ENCODE data around the gene MRPL44. TPM values are rescaled to one million over a fixed set of nuclear protein-coding genes. Genes with fewer than 3 reads are reported as not detected.

MRPL44 gene
- polyA plus RNA-seq, 2 donors, result 8.6 to 17.8 TPM

DNA sequence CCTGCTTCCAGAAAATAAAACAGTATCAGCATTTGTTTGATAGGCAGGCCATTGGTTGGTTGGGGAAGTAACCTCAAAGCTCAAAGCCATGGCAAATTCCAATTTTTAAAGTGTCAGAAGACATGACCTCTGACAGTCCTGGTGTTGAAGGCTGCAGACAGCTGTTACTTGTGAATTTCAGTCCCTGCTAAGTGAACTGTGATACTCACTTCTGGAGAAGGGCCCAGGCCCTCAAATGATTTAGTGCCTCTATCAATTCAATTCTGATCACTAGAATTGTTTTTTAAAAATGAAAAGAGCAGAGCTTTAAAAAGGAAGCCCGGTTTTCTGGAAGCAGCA lies 23.1 kb downstream of the MRPL44 start:
- Histone ChIP-seq H3K27ac (ENCODE audit: low read depth in 2 of 2, low read length in 1 of 2) (no peak overlapping the region), H3K4me3 (ENCODE audit: low read depth in 1 of 2, low read length in 2 of 2) (no peak overlapping the region), H3K9me3 (ENCODE audit: control insufficient read depth in 2 of 2, insufficient read depth in 1 of 2, low read depth in 1 of 2, low read length in 1 of 2) (no peaks in the 10 kb centered on the region), H3K27me3 (ENCODE audit: control insufficient read depth in 1 of 2, insufficient read depth in 2 of 2, low read length in 2 of 2) (no peaks in the 10 kb centered on the region), H3K4me1 (ENCODE audit: control insufficient read depth in 2 of 2, insufficient read depth in 2 of 2, low read length in 1 of 2) (no peaks in the 10 kb centered on the region), H3K36me3 (ENCODE audit: control insufficient read depth in 2 of 2, insufficient read depth in 2 of 2, low read length in 1 of 2) (peaks cover 0 to 8% of the 10 kb centered on the region in 2 donors)
- WGBS, 2 donors, result 87 to 96% methylated on average over 1 of the region's 1 CpG

DNA sequence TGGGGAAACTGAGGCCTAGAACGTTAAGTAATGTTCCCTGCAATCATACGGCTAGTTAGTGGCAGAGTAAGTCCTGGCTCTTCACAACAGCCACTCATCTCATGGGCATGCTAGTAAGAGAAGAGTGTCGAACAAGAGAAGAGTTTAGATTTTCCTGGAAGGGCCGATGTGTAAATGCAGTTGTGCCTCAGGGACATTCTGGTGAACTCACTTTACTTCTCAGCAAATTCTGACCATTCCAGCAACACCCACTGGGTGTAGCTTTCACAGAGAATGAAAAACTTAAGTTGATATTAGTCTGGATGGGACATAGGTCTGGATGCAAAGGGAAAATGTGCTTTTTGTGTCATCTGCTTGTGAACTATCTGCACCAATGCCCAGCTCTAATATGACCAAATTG lies 23.5 kb downstream of the MRPL44 start:
- Histone ChIP-seq H3K9me3 (ENCODE audit: control insufficient read depth in 2 of 2, insufficient read depth in 1 of 2, low read depth in 1 of 2, low read length in 1 of 2) (no peaks in the 10 kb centered on the region), H3K36me3 (ENCODE audit: control insufficient read depth in 2 of 2, insufficient read depth in 2 of 2, low read length in 1 of 2) (peaks cover 0 to 8% of the 10 kb centered on the region in 2 donors), H3K27me3 (ENCODE audit: control insufficient read depth in 1 of 2, insufficient read depth in 2 of 2, low read length in 2 of 2) (no peaks in the 10 kb centered on the region), H3K4me1 (ENCODE audit: control insufficient read depth in 2 of 2, insufficient read depth in 2 of 2, low read length in 1 of 2) (no peaks in the 10 kb centered on the region), H3K4me3 (ENCODE audit: low read depth in 1 of 2, low read length in 2 of 2) (no peak overlapping the region), H3K27ac (ENCODE audit: low read depth in 2 of 2, low read length in 1 of 2) (no peak overlapping the region)
- 85 to 86% methylated on average over 4 of the region's 4 CpGs for WGBS, 2 donors

DNA sequence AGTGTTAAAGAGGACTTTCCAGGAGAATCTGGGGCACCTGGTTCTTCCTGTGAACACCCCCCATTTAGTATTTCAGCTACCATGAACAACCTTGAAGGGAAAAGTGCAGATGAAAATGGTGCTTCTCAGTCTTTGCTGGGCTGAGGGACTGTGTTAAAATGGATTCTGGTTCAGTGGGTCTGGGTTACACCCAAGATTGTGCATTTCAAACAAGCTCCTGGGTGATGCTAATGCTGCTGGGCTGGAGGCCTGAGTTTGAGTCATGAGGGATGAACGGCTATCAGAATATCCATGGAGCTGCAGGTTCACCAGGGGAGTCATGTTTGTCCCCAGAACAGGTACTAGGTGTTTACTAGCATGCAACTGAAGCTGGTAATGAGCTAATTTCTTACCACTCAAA lies 24.0 kb downstream of the MRPL44 start:
- Histone ChIP-seq H3K9me3 (ENCODE audit: control insufficient read depth in 2 of 2, insufficient read depth in 1 of 2, low read depth in 1 of 2, low read length in 1 of 2) (no peaks in the 10 kb centered on the region), H3K4me1 (ENCODE audit: control insufficient read depth in 2 of 2, insufficient read depth in 2 of 2, low read length in 1 of 2) (no peaks in the 10 kb centered on the region), H3K27me3 (ENCODE audit: control insufficient read depth in 1 of 2, insufficient read depth in 2 of 2, low read length in 2 of 2) (no peaks in the 10 kb centered on the region), H3K27ac (ENCODE audit: low read depth in 2 of 2, low read length in 1 of 2) (no peak overlapping the region), H3K4me3 (ENCODE audit: low read depth in 1 of 2, low read length in 2 of 2) (no peak overlapping the region), H3K36me3 (ENCODE audit: control insufficient read depth in 2 of 2, insufficient read depth in 2 of 2, low read length in 1 of 2) (peaks cover 0 to 8% of the 10 kb centered on the region in 2 donors)
- WGBS, 2 donors, result 68 to 73% methylated on average over 1 of the region's 1 CpG

DNA sequence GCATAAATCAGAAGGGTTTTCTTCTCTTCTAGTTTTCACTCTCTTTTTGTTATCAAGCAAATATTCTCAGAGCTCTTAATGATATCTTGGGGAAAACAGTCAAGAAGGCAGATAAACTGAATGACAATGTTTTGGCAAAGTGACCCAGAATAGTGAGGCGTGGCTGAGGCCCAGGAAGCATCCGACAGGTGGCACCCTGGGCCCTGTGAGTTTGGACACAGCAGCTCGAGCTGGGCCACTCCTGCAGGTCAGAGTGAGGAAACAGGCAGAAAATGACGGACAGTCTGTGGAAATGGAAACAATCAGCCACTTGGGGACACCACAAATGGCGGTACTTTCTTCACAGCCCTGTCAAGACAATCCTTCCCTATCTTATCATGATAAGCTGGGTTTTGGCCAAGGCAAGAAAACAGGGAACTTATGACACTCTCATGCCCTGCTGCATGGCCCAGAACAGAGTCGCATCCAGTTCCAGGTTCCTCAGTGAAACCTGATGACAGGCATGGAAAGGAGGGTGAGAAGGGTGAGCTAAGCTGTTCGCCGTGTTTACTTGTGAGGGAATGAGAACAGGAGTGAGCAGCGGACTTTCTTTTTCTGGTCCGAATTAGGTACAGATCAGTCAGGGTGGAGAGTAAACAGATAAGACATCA lies 32.1 kb downstream of the MRPL44 start:
- 78 to 86% methylated on average over 10 of the region's 10 CpGs for WGBS, 2 donors
- Histone ChIP-seq H3K27me3 (ENCODE audit: control insufficient read depth in 1 of 2, insufficient read depth in 2 of 2, low read length in 2 of 2) (no peaks in the 10 kb centered on the region), H3K36me3 (ENCODE audit: control insufficient read depth in 2 of 2, insufficient read depth in 2 of 2, low read length in 1 of 2) (peaks cover 0 to 3% of the 10 kb centered on the region in 2 donors)

DNA sequence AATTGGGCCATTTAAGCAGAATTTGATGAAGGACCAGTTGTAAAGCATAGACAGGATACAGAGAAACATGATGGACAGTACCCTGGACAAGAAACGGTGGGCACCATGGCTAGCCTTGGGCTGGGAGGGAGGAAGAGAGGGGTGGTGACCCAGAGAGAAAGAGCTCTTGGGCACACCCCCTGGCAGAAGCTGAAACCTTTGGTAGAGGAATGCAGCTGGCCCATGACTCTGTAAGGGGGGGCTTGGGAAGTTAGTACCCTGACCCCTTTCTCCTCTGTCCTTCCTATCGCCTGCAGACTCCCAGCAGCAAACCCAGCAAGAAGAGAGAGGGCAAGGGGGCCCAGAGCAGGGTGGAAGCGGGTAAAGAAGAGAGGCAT lies 32.6 kb downstream of the MRPL44 start:
- no peak overlapping the region for H3K4me3 ChIP-seq (ENCODE audit: low read depth in 1 of 2, low read length in 2 of 2)
- WGBS, 2 donors, result 74 to 83% methylated on average over 3 of the region's 3 CpGs

More for the DNA sequence above, 32.1 kb downstream of the MRPL44 start:
- Histone ChIP-seq H3K9me3 (ENCODE audit: control insufficient read depth in 2 of 2, insufficient read depth in 1 of 2, low read depth in 1 of 2, low read length in 1 of 2) (no peaks in the 10 kb centered on the region), H3K4me1 (ENCODE audit: control insufficient read depth in 2 of 2, insufficient read depth in 2 of 2, low read length in 1 of 2) (no peaks in the 10 kb centered on the region), H3K4me3 (ENCODE audit: low read depth in 1 of 2, low read length in 2 of 2) (no peak overlapping the region), H3K27ac (ENCODE audit: low read depth in 2 of 2, low read length in 1 of 2) (no peak overlapping the region)

DNA sequence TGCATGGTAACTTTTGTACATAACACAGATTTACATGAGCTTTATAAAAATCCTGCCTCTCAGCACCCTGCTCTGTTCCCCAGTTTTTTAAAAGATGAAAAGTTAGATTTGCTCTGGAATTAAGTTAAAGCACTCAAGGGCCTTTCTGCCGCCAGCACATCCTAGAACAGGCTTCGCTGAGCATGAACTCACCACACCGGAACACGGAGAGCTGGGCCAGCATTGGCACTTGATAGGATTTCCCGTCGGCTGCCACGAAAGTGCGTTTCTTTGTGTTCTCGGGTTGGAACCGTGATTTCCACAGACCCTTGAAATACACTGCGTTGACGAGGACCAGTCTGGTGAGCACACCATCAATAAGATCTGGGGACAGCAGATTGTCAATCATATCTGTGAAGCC lies 34.3 kb downstream of the MRPL44 start:
- H3K27me3 ChIP-seq (ENCODE audit: control insufficient read depth in 1 of 2, insufficient read depth in 2 of 2, low read length in 2 of 2), result no peaks in the 10 kb centered on the region
- WGBS, 2 donors, result 89 to 91% methylated on average over 12 of the region's 12 CpGs
- no peaks in the 10 kb centered on the region for H3K36me3 ChIP-seq (ENCODE audit: control insufficient read depth in 2 of 2, insufficient read depth in 2 of 2, low read length in 1 of 2)
- H3K4me3 ChIP-seq (ENCODE audit: low read depth in 1 of 2, low read length in 2 of 2), result no peak overlapping the region
- no peaks in the 10 kb centered on the region for H3K4me1 ChIP-seq (ENCODE audit: control insufficient read depth in 2 of 2, insufficient read depth in 2 of 2, low read length in 1 of 2)
- no peaks in the 10 kb centered on the region for H3K9me3 ChIP-seq (ENCODE audit: control insufficient read depth in 2 of 2, insufficient read depth in 1 of 2, low read depth in 1 of 2, low read length in 1 of 2)
- no peak overlapping the region for H3K27ac ChIP-seq (ENCODE audit: low read depth in 2 of 2, low read length in 1 of 2)

More for the DNA sequence above, 32.6 kb downstream of the MRPL44 start:
- Histone ChIP-seq H3K4me1 (ENCODE audit: control insufficient read depth in 2 of 2, insufficient read depth in 2 of 2, low read length in 1 of 2) (no peaks in the 10 kb centered on the region), H3K27me3 (ENCODE audit: control insufficient read depth in 1 of 2, insufficient read depth in 2 of 2, low read length in 2 of 2) (no peaks in the 10 kb centered on the region), H3K27ac (ENCODE audit: low read depth in 2 of 2, low read length in 1 of 2) (no peak overlapping the region), H3K36me3 (ENCODE audit: control insufficient read depth in 2 of 2, insufficient read depth in 2 of 2, low read length in 1 of 2) (no peaks in the 10 kb centered on the region), H3K9me3 (ENCODE audit: control insufficient read depth in 2 of 2, insufficient read depth in 1 of 2, low read depth in 1 of 2, low read length in 1 of 2) (no peaks in the 10 kb centered on the region)

DNA sequence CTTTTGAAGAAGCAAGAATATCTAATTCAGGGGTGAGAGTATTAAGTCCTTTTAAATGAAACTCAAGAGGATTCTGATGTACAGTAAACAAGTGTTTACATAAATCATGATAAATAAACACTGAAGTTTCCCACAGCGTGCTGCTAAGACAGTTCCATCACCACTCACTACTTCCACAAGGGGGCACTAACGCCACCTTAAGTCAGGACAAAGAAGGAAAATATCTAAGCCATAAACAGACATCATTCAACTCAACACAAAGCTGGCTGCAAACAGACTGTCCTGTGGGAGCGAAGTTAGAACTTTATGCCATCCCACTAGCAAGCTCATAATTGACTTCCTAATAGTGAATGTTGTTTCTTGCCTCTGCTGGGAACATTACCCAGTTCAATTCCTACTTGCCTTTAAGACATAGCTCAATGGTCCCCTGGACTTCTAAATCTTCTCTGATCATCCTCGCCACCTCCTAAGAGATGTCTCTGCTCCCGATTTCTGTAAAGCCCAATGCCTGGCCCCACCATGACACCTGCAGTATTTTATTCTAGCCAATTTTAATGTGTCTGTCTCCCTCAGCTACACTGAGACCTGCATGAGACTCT lies 36.5 kb downstream of the MRPL44 start:
- 29 to 31% methylated on average over 5 of the region's 5 CpGs for WGBS, 2 donors
- Histone ChIP-seq H3K36me3 (ENCODE audit: control insufficient read depth in 2 of 2, insufficient read depth in 2 of 2, low read length in 1 of 2) (no peaks in the 10 kb centered on the region), H3K4me3 (ENCODE audit: low read depth in 1 of 2, low read length in 2 of 2) (no peak overlapping the region), H3K4me1 (ENCODE audit: control insufficient read depth in 2 of 2, insufficient read depth in 2 of 2, low read length in 1 of 2) (no peaks in the 10 kb centered on the region), H3K27me3 (ENCODE audit: control insufficient read depth in 1 of 2, insufficient read depth in 2 of 2, low read length in 2 of 2) (no peaks in the 10 kb centered on the region), H3K27ac (ENCODE audit: low read depth in 2 of 2, low read length in 1 of 2) (no peak overlapping the region), H3K9me3 (ENCODE audit: control insufficient read depth in 2 of 2, insufficient read depth in 1 of 2, low read depth in 1 of 2, low read length in 1 of 2) (no peaks in the 10 kb centered on the region)

DNA sequence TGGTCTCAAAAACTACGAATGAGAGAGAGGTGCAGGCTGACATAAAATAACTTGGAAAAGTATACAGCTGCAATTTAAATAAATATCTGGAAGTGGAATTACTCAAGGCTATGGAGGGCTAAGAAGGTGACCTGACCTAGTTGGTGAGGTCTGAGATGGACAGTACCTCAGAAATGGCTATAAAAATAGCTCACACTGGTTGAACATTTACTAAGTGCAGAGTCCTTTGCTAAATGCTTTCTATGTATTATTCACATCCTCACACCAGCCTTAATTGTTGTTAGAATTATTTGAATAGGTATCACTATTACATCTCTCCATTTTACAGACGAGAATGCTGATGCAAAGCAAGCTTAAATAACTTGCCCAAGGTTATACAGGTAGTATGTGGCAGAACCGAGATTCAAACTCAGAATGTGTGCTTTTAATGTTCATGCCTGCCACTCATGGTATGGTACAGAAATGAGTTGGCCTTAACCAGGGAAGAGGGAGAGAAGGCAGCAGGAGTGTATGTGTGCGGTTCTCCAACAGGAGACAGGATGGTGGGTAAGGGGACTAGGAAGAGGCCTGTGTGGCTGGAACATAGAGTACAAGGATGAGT lies 37.4 kb downstream of the MRPL44 start:
- H3K36me3 ChIP-seq (ENCODE audit: control insufficient read depth in 2 of 2, insufficient read depth in 2 of 2, low read length in 1 of 2), result no peaks in the 10 kb centered on the region
- no peaks in the 10 kb centered on the region for H3K4me1 ChIP-seq (ENCODE audit: control insufficient read depth in 2 of 2, insufficient read depth in 2 of 2, low read length in 1 of 2)
- 82 to 84% methylated on average over 4 of the region's 4 CpGs for WGBS, 2 donors
- no peaks in the 10 kb centered on the region for H3K9me3 ChIP-seq (ENCODE audit: control insufficient read depth in 2 of 2, insufficient read depth in 1 of 2, low read depth in 1 of 2, low read length in 1 of 2)
- H3K27me3 ChIP-seq (ENCODE audit: control insufficient read depth in 1 of 2, insufficient read depth in 2 of 2, low read length in 2 of 2), result no peaks in the 10 kb centered on the region
- no peak overlapping the region for H3K27ac ChIP-seq (ENCODE audit: low read depth in 2 of 2, low read length in 1 of 2)
- no peak overlapping the region for H3K4me3 ChIP-seq (ENCODE audit: low read depth in 1 of 2, low read length in 2 of 2)

DNA sequence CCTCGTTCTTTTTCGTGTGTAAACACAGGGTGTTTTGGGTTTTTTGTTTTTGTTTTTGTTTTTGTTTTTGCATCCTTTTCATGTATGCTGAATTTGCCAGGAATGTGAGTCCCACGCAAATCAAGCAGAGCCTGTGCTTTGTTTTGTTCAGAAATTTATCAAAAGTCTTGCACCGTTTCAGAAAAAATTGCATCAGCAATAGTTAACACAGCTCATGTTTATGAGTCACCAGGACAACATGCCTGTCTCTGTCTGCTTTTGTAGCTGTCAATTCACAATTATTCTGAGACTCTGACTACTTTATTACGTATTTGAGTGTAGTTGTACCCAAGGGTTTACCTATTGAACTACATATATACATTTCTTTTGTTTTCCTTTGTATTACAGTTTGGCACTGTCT lies 38.3 kb downstream of the MRPL44 start:
- no peaks in the 10 kb centered on the region for H3K9me3 ChIP-seq (ENCODE audit: control insufficient read depth in 2 of 2, insufficient read depth in 1 of 2, low read depth in 1 of 2, low read length in 1 of 2)

DNA sequence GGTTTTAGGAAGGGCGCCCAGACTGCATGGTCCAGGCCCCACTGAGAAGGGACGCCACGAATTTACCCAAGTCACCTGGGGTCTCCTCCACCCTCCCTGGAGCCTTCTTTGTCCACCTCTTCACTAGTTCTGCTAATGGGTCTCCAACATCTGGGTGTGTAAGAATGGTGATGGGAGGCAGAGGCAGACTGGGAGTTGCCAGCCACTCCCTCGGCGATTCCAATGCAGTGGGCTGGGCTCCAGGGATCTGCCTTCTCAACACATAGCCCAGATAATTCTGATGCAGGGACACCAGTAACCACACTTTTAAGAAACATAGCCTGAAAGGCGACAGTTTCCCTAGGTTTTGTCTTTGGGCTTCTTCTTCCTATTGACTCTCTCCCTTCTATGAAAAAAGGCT lies 39.1 kb downstream of the MRPL44 start:
- H3K4me1 ChIP-seq (ENCODE audit: control insufficient read depth in 2 of 2, insufficient read depth in 2 of 2, low read length in 1 of 2), result no peaks in the 10 kb centered on the region
- H3K9me3 ChIP-seq (ENCODE audit: control insufficient read depth in 2 of 2, insufficient read depth in 1 of 2, low read depth in 1 of 2, low read length in 1 of 2), result no peaks in the 10 kb centered on the region
- no peaks in the 10 kb centered on the region for H3K27me3 ChIP-seq (ENCODE audit: control insufficient read depth in 1 of 2, insufficient read depth in 2 of 2, low read length in 2 of 2)
- 85 to 89% methylated on average over 6 of the region's 6 CpGs for WGBS, 2 donors
- H3K36me3 ChIP-seq (ENCODE audit: control insufficient read depth in 2 of 2, insufficient read depth in 2 of 2, low read length in 1 of 2), result peaks cover 0 to 3% of the 10 kb centered on the region in 2 donors
- H3K4me3 ChIP-seq (ENCODE audit: low read depth in 1 of 2, low read length in 2 of 2), result no peak overlapping the region
- no peak overlapping the region for H3K27ac ChIP-seq (ENCODE audit: low read depth in 2 of 2, low read length in 1 of 2)

More for the DNA sequence above, 38.3 kb downstream of the MRPL44 start:
- no peaks in the 10 kb centered on the region for H3K4me1 ChIP-seq (ENCODE audit: control insufficient read depth in 2 of 2, insufficient read depth in 2 of 2, low read length in 1 of 2)
- no peak overlapping the region for H3K4me3 ChIP-seq (ENCODE audit: low read depth in 1 of 2, low read length in 2 of 2)
- peaks cover 0 to 3% of the 10 kb centered on the region in 2 donors for H3K36me3 ChIP-seq (ENCODE audit: control insufficient read depth in 2 of 2, insufficient read depth in 2 of 2, low read length in 1 of 2)
- H3K27ac ChIP-seq (ENCODE audit: low read depth in 2 of 2, low read length in 1 of 2), result no peak overlapping the region
- 65 to 68% methylated on average over 5 of the region's 5 CpGs for WGBS, 2 donors
- H3K27me3 ChIP-seq (ENCODE audit: control insufficient read depth in 1 of 2, insufficient read depth in 2 of 2, low read length in 2 of 2), result no peaks in the 10 kb centered on the region
